ENCODE data around the gene FBXO31. TPM values are rescaled to one million over a fixed set of nuclear protein-coding genes. Genes with fewer than 3 reads are reported as not detected.
"Not testable (repeated sequence)": the region's sequence is repeated elsewhere in the genome, so short reads cannot be mapped to it uniquely, and the experiment has no call there.

Gene FBXO31
- total RNA-seq, 1 experiment from 2014 or later, result 14.4 TPM

DNA sequence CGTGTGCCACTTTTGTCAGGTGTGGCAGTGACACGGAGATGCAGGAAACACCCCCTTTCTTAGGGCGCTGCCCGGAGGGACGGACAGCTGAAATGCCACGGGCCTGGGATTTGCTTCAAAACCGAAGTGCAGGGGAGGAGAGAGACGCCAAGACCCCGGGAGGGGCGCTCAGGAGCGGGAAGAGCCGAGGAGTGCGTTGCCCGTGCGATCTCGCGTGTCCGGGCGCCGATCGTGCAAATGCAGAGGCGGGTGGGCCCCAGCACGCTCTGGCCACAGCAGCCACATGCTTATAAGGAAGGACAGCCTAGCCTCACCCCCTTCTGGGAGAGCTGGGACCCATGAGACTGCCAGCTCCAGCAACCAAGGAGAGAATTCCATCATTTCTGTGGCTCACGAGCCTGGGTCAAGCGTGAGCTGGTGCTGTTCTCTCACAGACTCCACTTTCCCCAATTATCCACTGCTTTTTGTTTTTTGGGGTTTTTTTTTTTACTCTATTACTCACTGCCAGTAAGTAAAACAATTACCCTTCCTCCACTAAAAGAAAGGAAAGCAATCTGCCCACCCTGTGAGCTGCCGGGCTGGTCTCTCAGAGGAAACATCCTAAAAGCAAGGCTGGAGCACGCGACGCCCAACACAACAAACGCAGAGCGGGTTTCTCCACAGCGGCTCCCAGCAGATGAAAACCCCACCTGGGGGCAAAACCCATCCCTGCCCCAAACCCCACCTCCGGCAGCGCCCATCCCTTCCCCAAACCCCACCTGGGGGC, 39.2 kb downstream of the FBXO31 start:
- no peak for DNase-seq (ENCODE audit: low read depth)

DNA sequence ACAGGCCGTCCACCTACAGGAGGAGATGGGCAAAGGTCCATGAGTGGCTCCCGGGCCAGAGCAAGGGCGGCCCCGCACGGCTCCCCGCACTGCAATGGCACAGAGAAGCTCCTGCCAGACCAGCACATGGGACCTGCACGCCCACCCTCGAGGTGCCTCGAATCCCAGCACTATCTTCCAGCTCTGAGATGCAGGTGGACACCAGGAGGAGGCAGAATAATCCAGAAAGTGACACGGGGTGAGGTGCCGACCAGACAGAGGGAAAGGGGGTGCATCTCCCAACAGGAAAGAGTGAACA, 39.9 kb downstream of the FBXO31 start:
- DNase-seq (ENCODE audit: low read depth), result no peak

DNA sequence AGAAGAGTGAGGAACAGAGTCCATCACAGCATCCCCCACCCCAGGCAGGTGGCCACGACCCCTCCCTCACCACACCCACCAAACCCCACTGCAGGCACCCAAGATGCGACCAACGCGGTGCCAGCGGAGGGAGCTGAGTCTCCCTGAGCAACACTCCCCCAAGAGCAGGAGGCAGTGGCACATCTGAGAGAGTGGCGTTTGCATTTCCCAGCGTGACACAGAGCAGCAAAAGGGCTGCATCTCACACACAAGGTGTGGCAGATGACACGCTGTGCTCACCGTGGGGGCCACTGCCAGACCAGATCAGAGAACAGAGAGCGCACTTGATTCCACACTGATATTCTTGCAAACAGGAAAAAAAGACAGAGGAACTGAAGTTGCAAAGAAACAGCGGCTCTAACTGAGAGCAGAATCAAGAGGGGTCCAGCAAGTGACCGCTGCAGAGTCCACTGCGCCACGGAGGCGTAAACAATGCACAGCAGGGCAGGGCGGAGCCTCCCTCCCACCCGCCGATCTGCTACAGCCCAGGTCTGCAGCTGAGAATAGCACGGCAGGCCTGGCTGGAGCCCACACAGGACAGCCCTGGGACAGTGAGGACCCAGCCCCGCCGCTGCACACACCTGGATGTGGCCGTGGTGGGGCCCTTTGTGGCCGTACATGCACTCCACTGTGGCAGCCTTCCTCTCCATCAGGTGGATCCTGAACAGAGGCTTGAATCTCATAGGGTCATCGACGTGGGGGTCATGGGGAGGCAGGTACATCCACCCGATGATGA, 40.4 kb downstream of the FBXO31 start:
- DNase-seq (ENCODE audit: low read depth), result no peak

DNA sequence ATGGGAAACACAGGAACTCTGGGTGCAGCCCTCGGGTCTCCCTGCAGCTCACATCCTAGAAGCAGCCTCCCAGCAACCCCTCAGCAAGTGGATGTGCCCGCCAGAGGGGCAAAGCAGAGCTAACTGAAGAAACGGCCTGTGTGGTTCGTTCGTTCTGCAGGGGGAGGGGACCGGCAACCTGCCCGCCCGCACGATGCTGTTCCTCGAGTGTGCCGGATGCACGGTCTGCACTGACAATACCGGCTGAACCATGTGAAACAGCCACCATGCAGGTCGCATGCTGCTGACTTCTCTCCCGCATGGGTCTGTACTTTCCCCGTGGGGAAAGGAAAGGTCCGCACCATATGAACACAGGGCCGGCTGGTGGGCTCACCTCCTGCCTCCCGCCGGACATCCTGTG, 41.1 kb downstream of the FBXO31 start:
- DNase-seq (ENCODE audit: low read depth), result no peak

DNA sequence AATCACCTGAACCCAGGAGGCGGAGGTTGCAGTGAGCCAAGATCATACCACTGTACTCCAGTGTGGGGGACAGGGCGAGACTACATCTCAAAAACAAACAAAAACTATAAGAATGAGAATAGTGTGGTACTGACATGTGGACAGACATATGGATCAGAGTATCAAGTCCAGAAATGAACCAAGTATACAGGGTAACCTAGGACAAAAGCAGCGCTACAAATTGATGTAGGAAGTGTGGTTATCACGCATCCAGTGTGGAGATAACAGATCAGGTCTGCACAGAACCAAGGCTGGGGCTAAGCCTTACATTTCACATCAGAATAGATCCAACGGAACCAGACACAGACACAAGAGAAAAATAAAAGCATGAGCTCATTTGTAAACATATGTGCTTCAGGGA, 43.4 kb downstream of the FBXO31 start:
- DNase-seq (ENCODE audit: low read depth), result no peak

DNA sequence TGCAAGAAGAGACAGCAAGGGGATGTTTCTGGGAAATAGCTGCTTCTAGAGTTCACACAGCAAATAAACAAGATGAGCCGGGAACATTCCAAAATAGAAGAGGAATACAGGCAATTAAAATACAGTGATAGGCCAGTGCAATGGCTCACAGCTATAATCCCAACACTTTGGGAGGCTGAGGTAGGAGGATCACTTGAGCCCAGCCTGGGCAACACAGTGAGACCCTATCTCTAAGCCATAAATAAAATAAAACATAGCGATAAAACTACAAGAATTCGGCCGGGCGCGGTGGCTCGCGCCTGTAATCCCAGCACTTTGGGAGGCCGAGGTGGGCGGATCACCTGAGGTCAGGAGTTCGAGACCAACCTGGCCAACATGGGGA, 43.9 kb downstream of the FBXO31 start:
- not testable (repeated sequence) for DNase-seq (ENCODE audit: low read depth)

DNA sequence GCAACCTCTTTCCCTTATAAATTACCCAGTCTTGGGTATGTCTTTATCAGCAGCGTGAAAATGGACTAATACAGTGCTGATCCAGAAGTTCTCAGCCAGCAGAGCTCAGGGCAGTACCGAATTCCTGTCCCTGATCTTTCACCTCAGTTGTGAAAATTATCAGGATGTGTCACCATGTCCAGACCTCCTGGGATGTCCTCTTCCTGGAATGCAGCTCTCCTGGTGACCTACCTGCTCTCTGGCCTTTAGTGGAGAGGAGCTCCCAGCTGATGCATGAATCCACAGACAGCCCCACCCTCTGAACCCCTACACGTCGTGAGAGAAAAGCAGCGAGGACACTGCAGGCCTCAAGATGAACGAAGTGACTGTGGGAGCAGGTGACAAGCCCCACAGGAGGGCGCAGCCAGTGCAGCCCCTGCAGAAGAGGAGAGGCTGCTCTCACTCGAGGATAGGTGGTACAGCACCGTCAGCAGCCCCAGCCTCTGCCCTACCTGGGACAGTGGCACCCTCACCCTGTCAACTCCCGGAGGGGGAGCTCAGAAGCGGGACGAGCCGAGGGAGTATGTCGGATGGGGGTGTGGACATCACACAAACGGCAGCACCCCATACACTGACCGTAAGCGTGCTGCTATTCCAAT, 44.4 kb downstream of the FBXO31 start:
- no peak for DNase-seq (ENCODE audit: low read depth)

DNA sequence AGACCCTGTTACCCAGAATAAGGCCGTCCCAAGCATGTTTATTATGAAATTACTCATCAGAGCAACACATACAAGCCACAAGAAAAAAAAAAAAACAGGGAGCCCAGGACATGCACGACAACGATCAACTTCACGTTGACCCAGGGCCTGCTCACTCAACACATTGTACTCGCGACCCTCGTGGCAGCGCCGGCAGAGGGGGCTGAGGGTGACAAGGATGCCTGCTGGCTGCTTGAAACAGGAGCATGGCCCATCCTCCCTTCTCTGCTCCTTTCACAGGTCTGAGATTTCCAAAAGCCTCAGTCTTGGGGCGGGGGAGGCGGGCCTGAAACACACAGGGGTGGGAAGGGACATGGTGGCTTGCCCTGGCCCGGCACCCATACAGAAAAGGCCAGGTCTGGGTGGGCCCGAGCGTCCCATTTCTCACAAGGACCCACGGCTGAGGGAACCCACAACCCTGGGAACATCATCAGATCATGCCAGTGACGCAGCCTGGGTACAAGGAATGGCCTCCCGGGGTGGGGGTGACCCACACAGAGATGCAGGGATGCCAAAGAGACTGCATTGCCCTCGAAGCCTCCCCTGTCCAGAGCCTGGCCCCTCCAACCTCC, 45.3 kb downstream of the FBXO31 start:
- DNase-seq (ENCODE audit: low read depth), result no peak

DNA sequence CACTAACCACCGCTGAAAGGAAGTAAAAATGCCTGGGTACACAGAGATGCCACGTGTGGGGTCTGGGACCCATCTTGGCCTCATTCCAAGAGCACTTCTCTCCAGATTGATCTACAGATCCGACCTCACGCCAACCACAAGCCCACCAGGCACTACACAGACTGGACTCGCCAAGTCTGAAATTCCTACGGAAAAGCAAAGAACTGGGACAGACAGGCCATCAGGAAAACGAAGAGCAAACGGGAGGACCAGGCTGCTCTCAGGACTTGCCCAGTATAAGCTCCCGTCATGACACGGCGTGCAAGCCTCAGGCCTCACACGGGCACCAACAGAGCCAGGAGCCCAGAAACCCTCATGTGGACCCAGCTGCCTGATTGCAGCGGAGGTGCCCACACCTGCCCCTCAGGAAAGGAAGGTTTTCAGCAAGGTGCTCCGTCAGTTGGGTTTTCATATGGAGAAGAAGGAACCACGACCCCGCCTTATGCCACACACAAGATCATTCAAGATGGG, 46.3 kb downstream of the FBXO31 start:
- DNase-seq (ENCODE audit: low read depth), result no peak

DNA sequence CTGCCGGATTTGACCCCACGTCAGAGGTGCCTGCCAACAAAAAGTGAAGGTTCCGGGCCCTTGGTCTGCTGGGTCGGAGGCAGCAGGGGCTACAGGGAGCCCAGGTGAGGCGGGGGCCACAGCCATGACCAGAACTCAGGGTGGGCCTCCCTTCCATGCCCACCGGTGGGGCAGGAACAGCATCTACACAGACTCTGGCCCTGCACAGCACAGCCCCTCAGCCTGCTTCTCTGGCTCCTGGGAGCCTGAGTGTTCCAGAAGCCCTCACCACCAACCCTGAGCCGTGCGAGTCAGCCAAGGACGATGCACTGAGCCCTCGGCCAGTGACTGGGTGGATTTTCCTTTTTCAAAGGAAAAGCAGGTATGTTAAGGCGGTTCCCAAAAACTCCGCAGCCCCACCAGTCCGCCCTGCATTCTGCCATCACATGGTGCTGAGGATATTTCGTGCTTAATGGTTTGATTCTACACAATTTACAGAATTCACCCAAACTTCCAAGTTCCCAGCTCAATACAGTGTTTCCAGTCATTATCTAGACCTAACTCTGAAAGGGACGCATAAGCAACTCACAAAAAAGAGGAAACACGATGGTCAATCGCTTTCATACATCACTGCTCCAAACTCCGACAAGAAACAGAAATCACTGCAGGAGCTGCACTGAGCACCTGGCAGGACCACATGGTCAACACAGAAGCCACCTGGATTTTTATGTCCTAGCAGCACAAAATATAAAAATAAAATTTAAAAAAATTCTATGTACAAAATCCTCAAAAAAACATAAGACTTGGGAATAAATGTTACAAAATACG, 46.9 kb downstream of the FBXO31 start:
- DNase-seq (ENCODE audit: low read depth), result no peak

DNA sequence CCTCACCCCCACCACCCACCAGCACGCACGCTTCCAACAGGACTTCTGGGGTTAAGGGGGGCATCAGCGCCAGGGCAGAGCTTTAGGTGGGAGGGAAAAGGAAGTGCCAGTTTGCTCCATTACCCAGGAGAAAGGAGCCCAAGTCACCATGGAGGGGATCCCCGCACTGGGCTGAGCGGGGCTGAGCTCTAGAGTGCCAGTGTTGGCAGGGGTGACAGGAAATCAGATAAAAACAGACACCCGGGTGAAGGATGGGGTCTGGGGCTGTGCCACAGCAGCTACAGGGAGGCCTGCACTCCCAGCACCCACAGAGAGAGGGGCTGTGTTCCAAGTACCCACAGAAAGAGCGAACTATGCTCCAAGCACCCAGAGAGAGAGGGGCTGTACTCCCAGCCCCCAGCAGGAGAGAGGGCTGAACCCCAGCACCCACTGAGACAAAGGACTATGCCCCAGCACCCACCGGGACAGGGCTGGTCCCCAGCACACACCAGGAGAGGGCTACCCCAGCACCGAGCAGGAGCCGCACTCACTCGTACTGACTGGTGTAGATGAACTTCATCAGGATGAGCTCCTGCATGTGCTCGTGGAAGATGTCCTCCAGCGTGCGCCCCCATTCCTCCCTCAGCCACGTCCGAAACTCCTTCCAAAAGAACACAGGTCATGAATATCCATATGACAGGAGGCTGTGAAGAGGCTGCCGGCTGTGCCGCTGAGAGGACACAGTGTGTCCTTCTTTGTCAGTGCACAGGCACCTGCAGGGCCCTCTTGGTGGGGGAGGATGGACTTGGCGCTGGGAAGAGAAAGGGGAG, 47.7 kb downstream of the FBXO31 start:
- DNase-seq (ENCODE audit: low read depth), result no peak

DNA sequence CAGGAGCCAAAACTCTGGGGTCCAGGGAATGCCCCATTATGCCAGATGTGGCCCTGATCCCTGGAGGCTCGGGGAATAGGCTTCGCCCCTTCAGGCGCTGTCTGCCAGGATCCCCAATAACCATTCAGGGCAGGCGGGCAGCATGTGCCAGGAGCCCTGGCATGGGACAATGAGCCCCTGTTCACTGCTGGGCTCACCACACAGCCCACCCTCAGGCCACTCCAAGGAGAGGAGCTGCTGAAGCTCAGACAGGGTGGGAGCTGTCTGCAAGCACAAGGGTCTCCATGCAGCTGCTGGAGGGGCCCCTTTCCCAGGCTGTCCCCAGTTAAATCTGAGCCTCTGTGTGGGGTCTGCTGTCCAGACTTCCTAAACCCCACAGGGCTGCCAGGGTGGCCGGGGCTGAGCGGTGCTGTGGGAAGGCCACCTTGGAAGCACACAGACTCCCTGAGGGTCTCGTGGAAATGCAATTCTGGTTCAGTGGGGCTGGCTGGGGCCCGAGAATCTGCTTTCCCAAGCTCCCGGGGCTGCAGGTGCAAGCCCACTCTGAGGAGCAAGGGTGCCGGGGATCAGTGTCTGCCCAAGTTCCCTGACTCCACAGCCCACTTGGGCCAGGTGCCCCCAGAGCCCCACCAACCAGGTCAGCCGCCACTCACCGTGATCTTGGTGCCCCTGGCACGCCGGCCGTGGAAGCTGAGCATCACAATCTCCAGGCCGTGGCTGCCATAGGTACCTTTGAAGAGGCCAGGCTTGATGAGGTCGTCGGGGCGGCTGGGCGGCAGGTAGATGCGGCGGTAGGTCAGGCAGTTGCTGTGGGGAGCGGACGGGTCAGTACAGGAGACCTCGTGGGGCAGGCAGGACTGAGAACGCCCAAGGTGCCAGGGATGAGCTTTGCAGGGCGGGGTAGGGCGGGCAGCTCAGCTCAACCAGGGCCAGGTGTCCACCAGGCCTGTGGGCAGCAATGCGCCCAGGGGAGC, 48.6 kb downstream of the FBXO31 start:
- DNase-seq (ENCODE audit: low read depth), result no peak

DNA sequence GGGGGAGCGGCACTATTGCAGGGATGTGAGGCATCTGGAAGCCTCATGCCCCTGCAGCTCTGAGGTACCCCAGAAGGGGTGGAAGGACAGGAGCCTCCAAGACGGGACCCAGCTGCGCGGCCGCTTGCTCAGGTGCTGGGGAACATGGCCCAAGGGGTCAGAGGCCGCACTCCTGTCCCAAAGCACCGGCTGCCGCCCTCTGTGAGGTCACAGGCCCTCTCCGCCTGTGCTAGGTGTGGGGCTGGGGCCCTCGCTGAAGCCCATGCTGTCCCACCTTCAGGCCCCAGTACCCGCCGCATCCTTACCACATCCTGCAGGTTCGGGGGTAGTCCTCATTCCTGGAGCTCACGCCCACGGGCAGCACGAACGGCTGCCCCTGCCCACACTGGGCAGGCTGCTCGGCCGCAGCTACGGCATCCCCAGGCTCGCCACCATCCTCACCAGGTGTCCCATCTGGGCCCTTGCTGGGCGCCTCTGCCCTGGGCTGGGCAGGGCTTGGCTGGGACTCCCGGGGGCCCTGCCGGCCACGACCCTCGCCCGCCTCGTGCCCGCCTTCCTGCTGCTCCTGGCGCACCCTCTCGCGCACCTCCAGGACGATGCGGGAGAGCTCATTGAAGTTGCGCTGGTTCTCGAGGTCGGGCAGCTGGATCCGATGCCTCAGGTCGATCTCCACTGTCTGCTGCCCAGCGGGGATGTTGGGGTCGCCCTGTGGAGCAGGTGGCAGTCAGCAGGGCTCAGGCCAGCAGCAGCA, 49.8 kb downstream of the FBXO31 start:
- DNase-seq (ENCODE audit: low read depth), result no peak

DNA sequence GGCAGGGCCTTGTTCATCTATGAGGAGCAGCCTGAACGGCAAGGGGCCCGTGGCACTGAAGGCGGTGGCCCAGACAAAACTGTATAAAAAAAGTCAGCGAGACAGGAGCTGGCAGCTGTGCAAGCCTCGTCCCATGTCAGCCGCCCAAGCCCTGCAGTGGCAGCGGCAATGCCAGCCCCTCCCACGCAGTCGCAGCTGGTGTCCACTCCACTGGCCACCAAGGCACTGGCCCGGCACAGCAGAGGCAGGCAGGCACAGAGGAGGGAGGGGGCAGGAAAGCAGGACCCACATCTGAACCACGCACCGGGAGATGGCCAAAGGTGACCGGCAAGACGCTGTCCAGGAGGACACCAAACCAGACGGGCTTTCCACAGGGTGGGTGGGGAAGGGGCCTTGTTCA, 50.5 kb downstream of the FBXO31 start:
- no peak for DNase-seq (ENCODE audit: low read depth)

DNA sequence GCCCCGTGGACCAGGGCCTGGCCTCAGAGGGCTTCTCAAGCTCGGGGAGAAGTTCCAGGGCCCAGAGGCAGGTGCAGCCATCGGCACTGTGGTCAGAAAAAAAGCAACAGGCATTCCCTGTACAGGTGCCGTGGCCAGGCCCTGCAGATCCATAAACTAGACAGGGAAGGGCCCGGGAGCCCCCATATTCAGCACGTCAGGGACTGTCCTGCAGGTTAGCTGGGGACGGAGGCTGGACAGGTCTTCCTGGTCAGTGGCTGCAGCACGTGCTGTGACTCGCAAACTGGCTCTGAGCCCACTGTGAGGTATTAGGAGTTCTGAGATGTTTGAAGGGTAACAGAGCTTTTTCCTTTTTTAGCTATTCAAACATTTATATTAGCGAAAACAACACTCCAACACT, 51.4 kb downstream of the FBXO31 start:
- DNase-seq (ENCODE audit: low read depth), result peak; percentile 53

DNA sequence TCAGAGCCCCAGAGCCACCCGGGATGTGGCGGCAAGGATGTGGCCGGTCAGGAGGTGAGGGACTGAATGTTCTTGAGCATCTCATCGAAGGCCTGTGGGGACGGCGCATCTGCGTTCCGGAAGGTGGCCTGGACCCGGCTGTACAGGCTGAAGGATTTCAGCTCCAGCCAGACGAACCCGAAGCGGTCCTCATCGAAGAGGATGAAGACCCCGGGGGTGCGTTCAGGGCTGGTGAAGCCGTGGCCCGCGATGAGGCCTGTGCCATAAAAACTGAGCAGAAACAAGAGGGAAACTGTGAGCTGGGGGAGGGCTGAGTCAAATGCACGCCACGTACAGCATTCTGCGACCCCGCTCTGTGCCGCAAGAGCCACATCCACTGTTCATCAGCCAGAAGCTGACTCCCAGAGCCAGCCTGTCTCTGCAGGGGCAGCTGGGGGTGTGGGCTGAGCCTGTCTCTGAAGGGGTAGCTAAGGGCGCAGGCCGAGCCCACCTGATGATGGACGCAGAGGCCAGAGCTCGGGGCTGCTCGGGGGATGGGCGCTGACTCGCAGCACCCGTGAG, 52.3 kb downstream of the FBXO31 start:
- no peak for DNase-seq (ENCODE audit: low read depth)

DNA sequence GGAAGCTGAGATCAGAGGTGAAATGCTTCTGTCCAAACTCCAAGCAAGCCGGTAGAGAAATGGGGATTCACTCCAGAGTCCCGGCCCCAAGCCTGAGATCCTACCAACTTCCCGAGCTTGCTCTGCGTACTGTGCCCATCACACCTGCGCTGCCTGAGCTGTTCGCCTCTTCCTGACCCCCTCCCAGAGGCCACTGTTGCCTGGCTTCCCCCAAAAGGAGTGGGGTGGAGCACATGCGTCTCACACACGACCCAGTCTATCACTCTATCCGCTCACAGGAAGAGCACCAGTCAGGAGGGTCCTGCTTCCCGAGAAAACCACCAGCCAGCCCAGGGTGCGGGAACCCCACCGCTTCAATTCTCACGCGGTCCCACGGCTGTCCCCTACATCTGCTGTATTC, 52.9 kb downstream of the FBXO31 start:
- DNase-seq (ENCODE audit: low read depth), result no peak

DNA sequence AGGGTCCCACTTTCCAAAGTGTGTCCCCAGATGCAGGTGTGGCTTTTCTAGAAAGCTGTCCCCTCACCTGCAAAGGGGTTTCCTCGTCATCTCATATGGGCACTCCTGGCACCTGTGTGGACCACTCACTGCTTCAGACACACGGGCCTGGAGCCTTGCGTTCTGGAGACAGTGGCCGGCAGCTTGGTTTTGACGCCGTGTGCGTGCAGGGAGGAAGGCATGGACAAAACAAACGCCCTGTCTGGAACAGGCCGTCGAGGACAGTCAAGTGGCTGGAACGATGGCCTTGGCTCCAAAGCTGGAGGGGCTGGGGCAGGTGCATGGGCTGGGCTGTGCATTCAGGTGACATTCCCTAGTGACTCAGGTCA, 53.3 kb downstream of the FBXO31 start:
- no peak for DNase-seq (ENCODE audit: low read depth)

All from M059J (cell line).